T-helper 2 cell treated with Interferon-gamma antibody and Interleukin-4, amounts not matched to agents 100 ng/mL and 5 ng/mL, for 36 hours (primary cell): ENCODE results near the gene STAC3. TPM values are rescaled to one million over a fixed set of nuclear protein-coding genes. Genes with fewer than 3 reads are reported as not detected.

ENCODE experiments used
- intact Hi-C: fragments of 100-400 bp; cut with micrococcal nuclease; formaldehyde crosslinking; loops from one replicate; pipeline ENCODE4 v1.15.1; 2023
- total RNA-seq: library from RNA; stranded (reverse); gene quantifications from 2 replicates; pipeline ENCODE4 v1.2.3, GENCODE V29; 2022

STAC3 gene
- total RNA-seq, 1 donor from 2014 or later, result 9.1 TPM

GRCh38 chr12:57255916-57256315, 4.9 kb upstream of the STAC3 start:
- intact Hi-C loops, result no loop called here

GRCh38 chr12:57254506-57255280, 3.7 kb upstream of the STAC3 start:
- intact Hi-C loops, result no loop called here

DNA sequence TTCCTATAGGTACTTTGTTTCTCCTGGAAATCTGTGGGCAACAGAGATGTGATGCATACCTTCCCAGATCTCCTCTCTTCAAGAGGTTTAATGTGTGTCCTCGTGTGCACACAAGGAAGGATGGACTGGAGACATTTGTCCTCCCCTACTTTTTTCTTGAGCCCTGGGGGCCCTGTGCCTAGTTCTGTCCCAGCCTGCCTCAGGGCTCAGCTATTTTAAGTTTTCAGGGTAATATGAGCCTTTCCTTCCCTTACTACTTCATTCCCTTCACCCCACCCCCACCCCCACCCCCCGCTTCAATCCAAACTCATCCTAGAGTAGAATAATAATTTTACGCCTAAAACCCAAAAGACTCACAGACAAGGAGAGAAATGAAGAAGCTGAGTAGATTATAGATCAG, 446 bp downstream of the STAC3 start:
- intact Hi-C loops, result no loop called here

DNA sequence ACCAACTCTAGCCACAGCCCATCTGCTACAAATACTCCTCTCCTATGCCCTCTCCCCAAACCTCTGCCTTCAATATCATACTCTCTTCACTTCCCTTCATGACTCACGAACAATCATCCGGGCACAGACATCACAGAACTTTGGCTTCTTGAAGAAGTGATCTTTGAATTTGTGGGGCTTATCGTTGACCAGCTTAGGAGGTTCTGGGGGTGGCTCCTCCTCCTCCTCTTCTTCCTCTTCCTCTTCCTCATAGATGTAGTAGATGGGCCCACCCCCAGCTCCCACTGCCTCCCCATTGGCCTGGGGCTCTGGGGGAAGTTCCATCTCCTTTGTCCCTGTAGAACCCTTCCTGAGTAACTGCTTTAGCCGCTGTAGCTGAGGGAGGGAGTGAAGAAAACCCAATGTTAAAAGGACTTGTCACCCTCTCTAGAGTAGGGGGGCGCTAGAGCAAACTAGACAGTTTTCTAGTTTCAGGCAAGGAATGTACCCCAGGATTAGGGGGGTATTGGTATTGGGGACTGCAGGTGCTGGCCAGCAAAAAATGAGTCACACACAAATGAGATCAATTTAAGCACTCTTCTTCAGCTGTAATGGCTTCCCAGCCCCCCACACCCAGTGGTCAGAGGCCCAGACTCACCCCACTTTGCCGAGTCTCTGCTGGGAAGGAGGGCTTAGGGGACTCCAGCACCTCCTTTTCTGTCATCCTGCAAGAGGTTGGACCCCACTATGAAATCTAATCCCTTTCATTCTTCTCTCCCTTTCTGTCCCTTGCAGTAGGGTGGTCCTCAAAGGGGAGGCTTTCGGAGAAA, 1.8 kb downstream of the STAC3 start:
- intact Hi-C loops, result no loop called here

- intact Hi-C loops, result no loop called here
Observed at GRCh38 chr12:57247041-57247440, 3.9 kb downstream of the STAC3 start.

- intact Hi-C loops, result no loop called here
Observed at GRCh38 chr12:57244312-57244696, 6.7 kb downstream of the STAC3 start.

DNA sequence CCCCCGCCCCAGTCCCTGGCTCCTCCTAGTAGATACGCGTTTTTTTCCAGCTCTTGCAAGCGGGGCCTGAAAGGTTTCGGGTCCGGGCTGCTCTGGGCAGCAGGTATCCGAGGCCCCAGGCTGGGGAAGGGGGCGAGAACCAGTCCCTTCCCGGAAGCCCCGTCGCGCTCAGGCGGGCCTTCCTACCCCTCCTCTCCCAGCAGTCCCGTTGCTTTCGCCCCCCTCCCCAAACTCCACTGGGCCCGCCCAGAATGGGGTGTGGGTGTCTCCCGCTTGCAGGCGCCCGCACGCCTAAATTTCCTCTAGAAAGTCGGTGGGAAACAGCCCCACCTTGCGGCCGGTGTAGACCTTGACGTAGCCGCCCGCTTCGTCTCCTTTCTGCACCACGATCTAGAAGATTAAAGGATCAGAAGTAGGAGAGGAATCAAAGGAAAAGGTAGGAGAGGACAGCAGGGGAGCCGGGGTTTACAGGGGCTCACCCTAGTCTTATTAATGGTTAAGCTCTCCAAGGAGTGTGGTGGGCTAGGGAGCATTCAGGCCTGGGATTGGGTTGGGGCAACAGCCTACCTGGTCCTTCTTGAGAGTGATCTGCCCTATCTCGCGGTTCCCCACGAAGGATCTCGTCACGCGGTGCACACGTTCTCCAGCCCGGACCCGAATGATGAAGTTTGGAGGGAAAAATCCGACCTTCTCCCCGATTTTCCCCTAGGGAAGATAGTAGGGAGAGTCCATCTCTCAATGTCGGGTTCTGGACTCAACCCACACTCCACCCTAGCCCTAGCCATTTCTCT, 7.3 kb downstream of the STAC3 start:
- intact Hi-C loops, result loop anchor here (1.0 to 2.0 kb wide), 2 partner anchors 29 to 187 kb away; partner anchors contain the start of gene R3HDM2

DNA sequence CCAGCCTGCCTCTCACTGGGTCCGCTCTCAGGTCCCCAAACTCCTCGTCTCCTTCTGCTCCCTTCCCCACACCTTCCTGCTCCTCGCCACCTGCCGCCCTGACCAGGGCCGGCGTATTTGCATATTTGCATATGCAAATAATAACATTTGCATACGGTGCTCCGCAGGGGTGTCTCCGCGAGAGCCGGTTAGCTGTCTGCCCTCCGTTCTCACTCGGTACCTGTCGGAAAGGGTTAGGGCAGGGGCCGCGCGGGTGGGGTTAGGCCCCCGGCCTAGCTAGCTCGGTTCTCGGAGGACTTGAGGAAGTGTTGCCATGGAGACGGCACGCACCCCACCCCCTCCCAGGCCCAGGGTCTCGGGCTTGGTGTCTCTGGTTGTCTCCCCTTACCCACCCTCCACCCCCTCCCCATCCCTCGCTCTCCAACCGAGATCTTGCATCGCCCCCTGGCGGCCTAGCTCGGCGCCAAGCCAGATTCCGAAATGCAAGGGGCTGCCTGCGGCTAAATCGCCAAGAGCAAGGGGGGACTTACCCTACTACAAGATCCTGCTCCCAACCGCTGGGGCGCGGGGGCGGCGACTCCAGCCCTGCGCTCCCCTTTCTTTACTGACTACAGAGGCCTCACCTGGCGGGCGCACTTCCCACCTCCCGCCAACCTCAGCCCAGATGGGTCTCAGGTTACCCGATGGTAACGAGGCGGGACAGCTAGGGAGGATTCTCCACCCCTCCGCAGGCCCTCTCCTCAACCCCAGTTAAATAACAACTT, 8.1 kb downstream of the STAC3 start:
- intact Hi-C loops, result loop anchor here (1.0 to 2.0 kb wide), 2 partner anchors 29 to 188 kb away; partner anchors contain the start of gene R3HDM2

- intact Hi-C loops, result loop anchor here (2.0 kb wide), 1 partner anchor 188 kb away; the partner anchor contains the start of gene R3HDM2
Observed at GRCh38 chr12:57242329-57242690, 8.7 kb downstream of the STAC3 start.

- intact Hi-C loops, result loop anchor here (2.0 kb wide), 1 partner anchor 189 kb away; the partner anchor contains the start of gene R3HDM2
Observed at GRCh38 chr12:57241402-57242310, 9.3 kb downstream of the STAC3 start.

- intact Hi-C loops, result no loop called here
Observed at GRCh38 chr12:57240926-57241401, 10.0 kb downstream of the STAC3 start.

GRCh38 chr12:57240066-57240921, 10.7 kb downstream of the STAC3 start:
- intact Hi-C loops, result no loop called here

- intact Hi-C loops, result loop anchor here (1.0 to 2.0 kb wide), 4 partner anchors 10 to 115 kb away; partner anchors contain the start of gene SHMT2
Observed at GRCh38 chr12:57239587-57240065, 11.4 kb downstream of the STAC3 start.

DNA sequence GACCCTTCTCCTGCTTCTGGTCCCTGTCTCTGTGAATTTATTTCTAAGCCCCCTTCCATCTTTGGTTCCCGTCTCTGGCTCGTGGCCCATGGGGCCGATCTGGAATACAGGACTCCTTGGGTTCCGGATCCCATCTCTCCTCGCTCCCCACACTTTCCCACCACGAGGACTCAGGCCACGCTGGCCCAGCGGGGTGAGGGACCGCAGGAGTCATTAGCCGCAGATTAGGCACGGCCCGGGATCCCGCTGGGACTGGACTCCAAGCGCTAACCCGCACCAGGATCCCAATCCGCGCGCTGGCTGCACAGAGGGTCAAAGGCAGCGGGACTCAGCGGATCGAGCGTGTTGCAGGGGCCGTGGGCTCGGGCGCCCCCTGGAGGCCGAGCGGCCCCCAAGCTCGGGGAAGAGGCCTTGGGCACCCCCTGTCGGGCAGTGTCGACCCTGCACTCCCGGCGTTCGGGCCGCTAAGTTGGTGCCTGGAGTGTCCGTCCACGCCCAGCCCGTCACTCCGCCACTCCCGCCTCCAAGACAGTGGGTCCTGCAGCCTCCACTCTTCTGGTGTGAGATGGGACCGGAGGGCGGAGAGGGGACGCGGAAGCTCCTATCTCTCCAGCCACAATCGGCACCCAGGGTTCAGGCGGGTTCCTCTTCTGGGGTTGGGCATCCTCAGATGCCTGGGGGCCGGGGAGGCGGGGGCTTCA, 12.0 kb downstream of the STAC3 start:
- intact Hi-C loops, result loop anchor here (1.0 to 2.0 kb wide), 4 partner anchors 10 to 114 kb away; partner anchors contain the start of gene SHMT2

- intact Hi-C loops, result loop anchor here (2.0 kb wide), 1 partner anchor 113 kb away; no protein-coding TSS in a partner anchor
Observed at GRCh38 chr12:57237932-57238853, 12.8 kb downstream of the STAC3 start.

- intact Hi-C loops, result no loop called here
Observed at GRCh38 chr12:57237596-57237931, 13.4 kb downstream of the STAC3 start.
